Right lobe of liver (tissue), 4 donors: Measurements from ENCODE around the gene DSTYK.

Experiments
- CTCF ChIP-seq, 4 donors: fragments of 200-600 bp in 3 of 4; fragments of 450-650 bp in 1 of 4; IDR thresholded peaks; one replicate each; pipeline versions ENCODE4 v1.5.1 to v1.8.0; 2016 to 2022; ENCODE audit warnings: antibody characterized with exemption in 4 of 4, mild to moderate bottlenecking in 2 of 4
- POLR2A ChIP-seq: fragments of 450-650 bp; IDR thresholded peaks from one replicate; pipeline ENCODE4 v1.6.1; 2017; ENCODE audit warnings: antibody characterized with exemption, mild to moderate bottlenecking
- donor health status: DM: no; HTN: no; CAD: no.
- donor health status: DM: no; HTN: no; CAD: no.
- donor health status: DM: no; HTN: yes; CAD: no.

- TF ChIP-seq CTCF (IDR thresholded peaks at IDR 0.05), result no peak
- TF ChIP-seq POLR2A, result no peak
Measured at GRCh38 chr1:205133287-205133686, 78.2 kb downstream of the DSTYK start.
